ENCODE measurements around the gene UMOD. TPM values are rescaled to one million over a fixed set of nuclear protein-coding genes. Genes with fewer than 3 reads are reported as not detected.

UMOD gene
- total and polyA plus RNA-seq, 9 donors, result not detected

DNA sequence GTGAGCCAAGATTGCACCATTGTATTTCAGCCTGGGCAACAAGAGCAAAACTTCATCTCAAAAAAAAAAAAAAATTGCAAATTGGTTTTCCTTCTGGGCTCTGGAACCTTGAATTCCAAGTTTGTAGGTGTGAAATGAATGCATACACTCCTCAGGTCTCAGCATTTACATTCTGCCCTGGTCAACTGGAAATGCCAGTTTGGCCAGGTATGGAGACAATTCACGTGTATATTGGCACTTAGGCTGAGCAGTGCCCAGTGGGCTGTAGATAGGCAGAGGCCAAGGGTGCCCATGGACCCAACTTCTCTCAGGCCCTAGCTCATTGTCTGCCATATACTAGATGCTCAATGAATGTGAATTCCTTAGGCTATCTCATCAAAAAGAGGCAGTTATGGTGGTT is 36.3 kb upstream of the UMOD start:
- no peaks in the 10 kb centered on the region for H3K9me3 ChIP-seq (replicated peaks; ENCODE audit: control insufficient read depth, low read depth, low read length)
- H3K4me1 ChIP-seq (ENCODE audit: control insufficient read depth, insufficient read depth, low read length), result no peaks in the 10 kb centered on the region
- H3K36me3 ChIP-seq (ENCODE audit: control insufficient read depth, insufficient read depth, low read length), result no peaks in the 10 kb centered on the region
- 60% methylated on average over 1 of the region's 1 CpG for WGBS (ENCODE audit: insufficient coverage)
- no peak for DNase-seq
- no peak overlapping the region for H3K4me3 ChIP-seq (ENCODE audit: low read length)
- peaks cover 5% of the 10 kb centered on the region for H3K27me3 ChIP-seq (ENCODE audit: control insufficient read depth, insufficient read depth, low read length)
- no peak overlapping the region for H3K27ac ChIP-seq (ENCODE audit: low read length)

DNA sequence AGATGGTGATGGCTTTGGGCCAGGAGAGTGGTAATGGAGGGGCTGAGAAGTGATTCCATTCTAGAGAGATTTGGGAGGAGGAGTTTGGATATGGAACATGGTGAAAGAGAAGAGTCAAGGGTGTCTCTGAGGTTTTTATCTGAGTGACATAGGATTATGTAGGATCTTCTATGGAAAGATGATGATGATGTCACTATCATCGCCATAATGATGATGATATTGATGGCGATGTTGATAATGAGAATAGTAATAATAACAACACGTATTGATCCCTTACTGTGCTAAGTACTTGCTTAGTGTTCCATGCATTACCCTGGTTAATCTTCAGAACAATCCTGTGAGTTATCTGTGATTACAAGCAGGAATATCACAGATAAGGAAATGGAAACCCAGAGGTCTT is 35.5 kb upstream of the UMOD start:
- Histone ChIP-seq H3K4me1 (ENCODE audit: control insufficient read depth, insufficient read depth, low read length) (no peaks in the 10 kb centered on the region), H3K4me3 (ENCODE audit: low read length) (no peak overlapping the region), H3K9me3 (replicated peaks; ENCODE audit: control insufficient read depth, low read depth, low read length) (no peaks in the 10 kb centered on the region), H3K27me3 (ENCODE audit: control insufficient read depth, insufficient read depth, low read length) (peaks cover 5% of the 10 kb centered on the region), H3K27ac (ENCODE audit: low read length) (no peak overlapping the region), H3K36me3 (ENCODE audit: control insufficient read depth, insufficient read depth, low read length) (no peaks in the 10 kb centered on the region)
- DNase-seq, result no peak
- no CpG with 5 or more reads among the region's 3 CpGs for WGBS (ENCODE audit: insufficient coverage)

DNA sequence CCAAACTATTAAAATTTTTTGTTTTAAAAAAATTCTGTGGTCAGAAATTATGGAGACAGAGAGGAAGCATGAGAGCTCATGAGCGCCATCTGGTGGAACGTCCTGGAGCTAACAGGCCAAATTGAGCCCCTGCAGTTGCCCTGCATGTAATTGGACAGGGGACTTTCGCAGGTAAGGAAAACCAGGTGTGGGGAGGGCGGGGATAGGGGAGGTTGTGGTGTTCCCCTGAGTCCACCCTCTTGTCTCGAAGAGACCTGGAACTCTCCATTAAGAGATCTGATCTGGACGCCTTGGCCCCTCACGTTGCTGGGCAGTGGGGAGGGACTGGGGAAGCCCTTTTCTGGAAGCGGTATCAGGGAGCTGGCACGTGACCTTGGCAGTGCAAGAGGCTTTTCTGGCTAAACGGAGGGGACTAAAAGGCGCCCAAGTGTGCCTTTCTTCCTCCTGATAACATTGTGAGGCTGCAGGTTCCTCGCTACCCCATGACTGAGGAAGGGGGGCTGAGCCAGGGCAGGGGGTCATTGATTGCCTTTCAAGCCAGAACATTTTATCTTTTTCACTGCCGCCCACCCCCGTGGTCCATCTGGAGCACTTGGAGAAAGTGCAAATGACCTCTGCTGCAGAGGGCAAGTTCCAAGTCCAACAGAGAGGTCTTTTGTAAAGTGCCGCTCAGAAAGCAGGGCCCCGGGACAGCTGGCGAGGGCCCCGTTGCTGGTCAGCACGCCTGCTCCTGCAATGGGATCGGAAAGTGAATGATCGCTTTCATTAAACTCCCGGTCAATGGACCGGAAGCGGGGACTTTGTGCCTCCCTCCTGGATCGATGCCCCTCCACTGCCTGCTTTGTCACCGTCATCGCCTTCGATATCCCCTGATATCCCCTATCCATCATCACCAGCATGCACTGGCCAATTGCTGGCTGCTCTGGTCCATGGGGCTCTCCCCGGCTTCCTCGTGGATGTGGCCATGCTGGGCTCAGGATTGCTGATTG is 33.6 kb upstream of the UMOD start:
- Histone ChIP-seq H3K36me3 (ENCODE audit: control insufficient read depth, insufficient read depth, low read length) (no peaks in the 10 kb centered on the region), H3K9me3 (replicated peaks; ENCODE audit: control insufficient read depth, low read depth, low read length) (no peaks in the 10 kb centered on the region), H3K27ac (ENCODE audit: low read length) (no peak overlapping the region), H3K4me3 (ENCODE audit: low read length) (no peak overlapping the region), H3K4me1 (ENCODE audit: control insufficient read depth, insufficient read depth, low read length) (no peaks in the 10 kb centered on the region), H3K27me3 (ENCODE audit: control insufficient read depth, insufficient read depth, low read length) (peaks cover 5% of the 10 kb centered on the region)
- peak; percentile 49 for DNase-seq
- WGBS (ENCODE audit: insufficient coverage), result 21% methylated on average over 27 of the region's 30 CpGs

DNA sequence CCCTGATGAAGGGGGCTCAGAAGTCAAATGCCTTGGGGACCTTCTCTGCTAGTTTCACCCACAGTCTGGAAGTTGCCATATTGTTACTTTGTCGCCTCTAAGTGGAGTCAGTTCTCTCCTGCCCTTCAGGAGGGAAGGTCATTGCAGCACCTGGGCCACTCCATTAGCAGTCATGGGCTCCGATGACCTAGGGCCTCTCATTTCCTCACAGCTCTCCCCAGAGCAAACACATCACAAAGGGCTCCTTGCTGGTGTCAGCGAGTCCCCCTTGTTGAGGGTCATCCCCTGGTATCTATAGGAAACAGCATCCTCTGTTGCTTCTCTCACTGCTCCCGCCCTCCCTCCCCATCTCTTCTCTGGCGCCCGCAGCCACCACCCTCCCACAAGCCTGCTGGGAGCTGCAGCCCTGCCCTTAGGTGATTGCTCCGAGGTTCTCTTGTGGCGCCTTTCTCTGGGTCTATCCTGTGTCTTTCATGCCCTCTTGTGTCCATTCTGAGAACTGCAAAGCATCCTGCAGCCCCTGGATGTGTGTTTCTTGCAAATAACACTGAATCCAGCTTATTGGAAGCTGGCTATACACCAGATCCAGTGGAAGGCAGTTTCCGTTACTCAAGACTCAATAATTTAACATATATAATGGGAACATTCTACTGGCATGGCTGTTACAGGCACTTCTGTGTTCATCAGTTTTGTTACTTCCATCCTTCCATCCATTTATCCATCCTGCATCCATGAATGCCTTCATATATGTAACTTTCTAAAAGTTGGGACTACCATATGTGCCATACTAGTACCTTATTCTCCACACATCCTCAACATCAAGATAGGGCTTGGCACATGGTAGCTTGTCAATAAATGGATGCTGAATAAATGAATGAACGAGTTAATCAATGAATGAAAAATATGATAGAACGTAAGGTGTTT is 30.9 kb upstream of the UMOD start:
- Histone ChIP-seq H3K27me3 (ENCODE audit: control insufficient read depth, insufficient read depth, low read length) (peaks cover 5% of the 10 kb centered on the region), H3K9me3 (replicated peaks; ENCODE audit: control insufficient read depth, low read depth, low read length) (no peaks in the 10 kb centered on the region), H3K27ac (ENCODE audit: low read length) (no peak overlapping the region), H3K4me1 (ENCODE audit: control insufficient read depth, insufficient read depth, low read length) (no peaks in the 10 kb centered on the region), H3K4me3 (ENCODE audit: low read length) (no peak overlapping the region), H3K36me3 (ENCODE audit: control insufficient read depth, insufficient read depth, low read length) (no peaks in the 10 kb centered on the region)
- DNase-seq, result peak; percentile 57
- WGBS (ENCODE audit: insufficient coverage), result 12% methylated on average over 5 of the region's 11 CpGs

DNA sequence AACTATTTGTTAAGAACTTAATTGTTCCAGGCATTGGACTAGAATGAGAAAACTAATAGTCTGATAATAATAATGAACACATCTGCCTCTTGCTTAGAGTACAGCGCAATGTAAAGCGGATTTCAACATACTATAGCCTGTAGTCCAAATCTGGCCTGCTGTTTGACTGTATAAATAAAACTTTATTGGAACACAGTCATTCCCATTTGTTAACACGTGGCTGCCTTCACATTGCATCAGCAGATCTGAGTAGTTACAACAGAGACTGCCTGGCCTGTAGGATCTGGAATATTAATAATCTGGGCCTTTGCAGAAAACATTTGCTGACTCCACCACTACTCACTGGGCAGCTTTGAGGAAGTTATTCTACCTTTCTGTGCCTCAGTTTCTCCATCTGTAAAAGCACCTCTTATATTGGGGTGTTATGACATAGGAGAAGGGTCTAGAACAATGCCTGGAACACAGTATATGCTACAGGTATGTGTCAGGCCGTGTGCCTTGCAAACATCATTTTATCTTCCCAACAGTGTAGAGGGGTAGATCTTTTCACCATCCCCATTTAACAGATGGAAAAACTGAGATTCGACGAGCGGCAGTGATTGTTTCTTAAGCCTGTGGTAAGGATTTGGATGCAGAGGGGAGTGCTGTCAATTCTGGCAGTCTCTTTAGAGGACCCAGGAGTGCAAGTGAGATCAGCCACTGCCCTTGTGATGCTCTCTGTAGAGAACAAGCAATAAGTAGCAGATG is 29.9 kb upstream of the UMOD start:
- WGBS (ENCODE audit: insufficient coverage), result 72% methylated on average over 3 of the region's 7 CpGs
- H3K4me3 ChIP-seq (ENCODE audit: low read length), result no peak overlapping the region
- DNase-seq, result no peak

DNA sequence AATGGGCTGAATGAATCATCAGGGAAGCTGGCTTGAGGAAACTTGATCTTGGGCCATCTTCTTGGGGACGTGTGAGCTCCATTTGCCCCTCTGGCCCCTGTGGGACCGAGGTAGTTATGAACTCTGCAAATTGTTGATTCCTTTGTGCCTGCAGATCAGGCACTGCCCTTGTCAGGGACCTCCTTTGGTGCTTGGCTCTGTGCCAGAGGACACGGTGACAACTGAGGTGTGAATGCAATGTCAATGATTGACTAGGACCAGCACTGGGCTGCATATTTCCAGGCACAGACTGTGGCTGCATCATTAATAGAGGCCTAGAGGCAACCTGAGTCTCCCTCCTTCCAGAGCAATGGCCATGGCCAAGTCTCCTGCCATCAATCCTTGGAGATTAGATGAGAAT is 28.3 kb upstream of the UMOD start:
- H3K36me3 ChIP-seq (ENCODE audit: control insufficient read depth, insufficient read depth, low read length), result no peaks in the 10 kb centered on the region
- H3K4me1 ChIP-seq (ENCODE audit: control insufficient read depth, insufficient read depth, low read length), result no peaks in the 10 kb centered on the region
- no peaks in the 10 kb centered on the region for H3K9me3 ChIP-seq (replicated peaks; ENCODE audit: control insufficient read depth, low read depth, low read length)
- H3K27me3 ChIP-seq (ENCODE audit: control insufficient read depth, insufficient read depth, low read length), result no peaks in the 10 kb centered on the region
- 52% methylated on average over 3 of the region's 3 CpGs for WGBS (ENCODE audit: insufficient coverage)
- no peak overlapping the region for H3K4me3 ChIP-seq (ENCODE audit: low read length)
- DNase-seq, result no peak
- no peak overlapping the region for H3K27ac ChIP-seq (ENCODE audit: low read length)

More for the DNA sequence above, 29.9 kb upstream of the UMOD start:
- no peaks in the 10 kb centered on the region for H3K9me3 ChIP-seq (replicated peaks; ENCODE audit: control insufficient read depth, low read depth, low read length)
- H3K4me1 ChIP-seq (ENCODE audit: control insufficient read depth, insufficient read depth, low read length), result no peaks in the 10 kb centered on the region
- H3K27ac ChIP-seq (ENCODE audit: low read length), result no peak overlapping the region
- H3K36me3 ChIP-seq (ENCODE audit: control insufficient read depth, insufficient read depth, low read length), result no peaks in the 10 kb centered on the region
- peaks cover 5% of the 10 kb centered on the region for H3K27me3 ChIP-seq (ENCODE audit: control insufficient read depth, insufficient read depth, low read length)

DNA sequence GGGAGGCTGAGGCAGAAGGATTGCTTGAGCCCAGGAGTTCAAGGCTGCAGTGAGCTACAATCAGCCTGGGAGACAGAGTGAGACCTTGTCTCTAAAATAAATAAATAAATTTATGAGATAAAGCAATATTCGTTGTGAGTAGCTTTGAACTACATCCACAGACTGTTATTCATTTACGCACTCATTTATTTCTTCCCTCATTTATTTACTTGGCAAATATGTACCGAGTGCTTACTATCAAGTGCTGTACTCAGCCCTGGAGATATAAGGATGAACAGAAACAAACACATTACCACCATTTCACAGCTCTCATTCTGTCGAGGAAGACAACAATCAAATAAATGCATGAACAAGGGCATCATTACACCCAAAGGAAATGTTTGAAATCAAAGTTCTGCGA is 24.7 kb upstream of the UMOD start:
- Histone ChIP-seq H3K27ac (ENCODE audit: low read length) (no peak overlapping the region), H3K36me3 (ENCODE audit: control insufficient read depth, insufficient read depth, low read length) (no peaks in the 10 kb centered on the region), H3K4me1 (ENCODE audit: control insufficient read depth, insufficient read depth, low read length) (no peaks in the 10 kb centered on the region), H3K4me3 (ENCODE audit: low read length) (no peak overlapping the region), H3K27me3 (ENCODE audit: control insufficient read depth, insufficient read depth, low read length) (no peaks in the 10 kb centered on the region), H3K9me3 (replicated peaks; ENCODE audit: control insufficient read depth, low read depth, low read length) (no peaks in the 10 kb centered on the region)
- WGBS (ENCODE audit: insufficient coverage), result 70% methylated on average over 1 of the region's 5 CpGs
- DNase-seq, result no peak

DNA sequence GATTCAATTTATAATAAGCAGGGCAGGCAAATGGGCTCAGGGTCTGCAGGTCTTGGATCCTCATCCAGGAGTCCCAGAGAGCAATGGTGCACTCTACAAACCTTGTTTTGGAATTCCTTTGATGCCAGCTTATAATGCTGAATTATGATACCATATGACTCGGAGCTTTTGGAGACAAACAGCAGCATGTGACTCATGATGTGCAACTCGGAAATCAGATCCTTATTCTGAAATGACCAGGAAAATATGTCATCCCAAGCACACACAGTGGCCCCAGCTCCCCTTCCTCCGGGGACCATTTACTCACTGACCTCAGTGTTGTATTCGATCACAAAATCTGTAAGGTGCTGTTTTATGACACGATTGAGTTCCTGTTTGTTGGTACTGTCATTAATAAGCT is 20.2 kb upstream of the UMOD start:
- H3K9me3 ChIP-seq (replicated peaks; ENCODE audit: control insufficient read depth, low read depth, low read length), result no peaks in the 10 kb centered on the region
- no peak overlapping the region for H3K4me3 ChIP-seq (ENCODE audit: low read length)
- 75% methylated on average over 2 of the region's 5 CpGs for WGBS (ENCODE audit: insufficient coverage)
- no peaks in the 10 kb centered on the region for H3K27me3 ChIP-seq (ENCODE audit: control insufficient read depth, insufficient read depth, low read length)
- H3K27ac ChIP-seq (ENCODE audit: low read length), result no peak overlapping the region
- no peak for DNase-seq
- H3K4me1 ChIP-seq (ENCODE audit: control insufficient read depth, insufficient read depth, low read length), result no peaks in the 10 kb centered on the region
- H3K36me3 ChIP-seq (ENCODE audit: control insufficient read depth, insufficient read depth, low read length), result no peaks in the 10 kb centered on the region

DNA sequence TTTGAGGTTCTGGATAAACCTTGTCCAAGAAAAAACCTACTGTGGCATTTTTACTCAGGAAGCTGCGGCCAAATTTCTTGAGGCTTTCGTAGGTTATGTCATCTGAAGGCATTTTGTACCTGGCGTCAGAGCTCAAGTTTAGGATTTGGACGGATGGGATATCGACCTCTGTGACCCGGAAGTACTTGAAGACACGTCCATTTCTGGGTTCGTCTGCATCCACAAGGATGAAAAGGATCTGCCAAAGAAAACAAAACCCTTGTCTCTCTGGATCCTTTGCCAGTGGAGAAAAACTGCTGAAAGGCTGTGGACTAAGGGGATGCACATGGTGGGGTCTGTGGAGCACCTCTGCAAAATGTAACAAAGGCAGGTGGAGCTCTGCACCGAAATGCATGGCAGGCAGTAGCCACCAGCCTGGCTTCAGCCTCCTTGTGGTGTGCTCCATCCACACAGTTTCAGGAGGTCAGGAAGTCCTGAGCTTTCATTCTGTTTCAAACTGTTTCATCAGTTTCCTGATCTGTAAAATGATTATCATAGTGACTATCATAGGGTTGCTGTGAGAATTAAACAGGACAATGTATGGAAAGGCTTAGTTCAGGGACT is 17.0 kb upstream of the UMOD start:
- no peaks in the 10 kb centered on the region for H3K9me3 ChIP-seq (replicated peaks; ENCODE audit: control insufficient read depth, low read depth, low read length)
- no peak for DNase-seq
- H3K27ac ChIP-seq (ENCODE audit: low read length), result no peak overlapping the region
- no peaks in the 10 kb centered on the region for H3K36me3 ChIP-seq (ENCODE audit: control insufficient read depth, insufficient read depth, low read length)
- H3K27me3 ChIP-seq (ENCODE audit: control insufficient read depth, insufficient read depth, low read length), result no peaks in the 10 kb centered on the region
- H3K4me1 ChIP-seq (ENCODE audit: control insufficient read depth, insufficient read depth, low read length), result no peaks in the 10 kb centered on the region
- WGBS (ENCODE audit: insufficient coverage), result 77% methylated on average over 9 of the region's 9 CpGs
- no peak overlapping the region for H3K4me3 ChIP-seq (ENCODE audit: low read length)
